ENCODE measurements around the gene TRIM62.

The TRIM62 gene

GRCh38 chr1:33206340-33206739 is 24.5 kb upstream of the TRIM62 start:
- WGBS, 2 experiments: 80 to 100% methylated on average over 1 of the region's 2 CpGs

GRCh38 chr1:33195556-33195955 is 13.7 kb upstream of the TRIM62 start:
- H3K4me3 ChIP-seq (ENCODE audit: insufficient read depth, low read depth, low read length): no peak overlapping the region

More at GRCh38 chr1:33206340-33206739, 24.5 kb upstream of the TRIM62 start:
- no peak overlapping the region for H3K4me3 ChIP-seq (ENCODE audit: insufficient read depth, low read depth, low read length)
- H3K27me3 ChIP-seq (ENCODE audit: control insufficient read depth, insufficient read depth, low read length, poor library complexity, severe bottlenecking): peaks cover 3% of the 10 kb centered on the region
- H3K36me3 ChIP-seq (ENCODE audit: control insufficient read depth, insufficient read depth, low read length): no peaks in the 10 kb centered on the region
- no peak overlapping the region for H3K27ac ChIP-seq (ENCODE audit: insufficient read depth, low read depth, low read length, poor library complexity, severe bottlenecking)
- no peaks in the 10 kb centered on the region for H3K9me3 ChIP-seq (ENCODE audit: control insufficient read depth, low read length)
- no peaks in the 10 kb centered on the region for H3K4me1 ChIP-seq (ENCODE audit: control insufficient read depth, insufficient read depth, low read length)

GRCh38 chr1:33191731-33192275 is 10.0 kb upstream of the TRIM62 start:
- H3K27me3 ChIP-seq (ENCODE audit: control insufficient read depth, insufficient read depth, low read length, poor library complexity, severe bottlenecking): no peaks in the 10 kb centered on the region
- H3K4me3 ChIP-seq (ENCODE audit: insufficient read depth, low read depth, low read length): no peak overlapping the region
- no peaks in the 10 kb centered on the region for H3K9me3 ChIP-seq (ENCODE audit: control insufficient read depth, low read length)
- 84 to 86% methylated on average over 2 of the region's 2 CpGs for WGBS, 2 experiments
- H3K36me3 ChIP-seq (ENCODE audit: control insufficient read depth, insufficient read depth, low read length): no peaks in the 10 kb centered on the region
- no peak overlapping the region for H3K27ac ChIP-seq (ENCODE audit: insufficient read depth, low read depth, low read length, poor library complexity, severe bottlenecking)
- no peaks in the 10 kb centered on the region for H3K4me1 ChIP-seq (ENCODE audit: control insufficient read depth, insufficient read depth, low read length)

More at GRCh38 chr1:33195556-33195955, 13.7 kb upstream of the TRIM62 start:
- Histone ChIP-seq H3K27me3 (ENCODE audit: control insufficient read depth, insufficient read depth, low read length, poor library complexity, severe bottlenecking) (no peaks in the 10 kb centered on the region), H3K4me1 (ENCODE audit: control insufficient read depth, insufficient read depth, low read length) (no peaks in the 10 kb centered on the region), H3K27ac (ENCODE audit: insufficient read depth, low read depth, low read length, poor library complexity, severe bottlenecking) (no peak overlapping the region), H3K36me3 (ENCODE audit: control insufficient read depth, insufficient read depth, low read length) (no peaks in the 10 kb centered on the region), H3K9me3 (ENCODE audit: control insufficient read depth, low read length) (no peaks in the 10 kb centered on the region)
- 86 to 90% methylated on average over 1 to 2 of the region's 2 CpGs for WGBS, 2 experiments

- H3K27ac ChIP-seq (ENCODE audit: insufficient read depth, low read depth, low read length, poor library complexity, severe bottlenecking): no peak overlapping the region
- no peaks in the 10 kb centered on the region for H3K36me3 ChIP-seq (ENCODE audit: control insufficient read depth, insufficient read depth, low read length)
- no peak overlapping the region for H3K4me3 ChIP-seq (ENCODE audit: insufficient read depth, low read depth, low read length)
- no peaks in the 10 kb centered on the region for H3K4me1 ChIP-seq (ENCODE audit: control insufficient read depth, insufficient read depth, low read length)
- WGBS, 2 experiments: 86% methylated on average over 2 of the region's 2 CpGs
- H3K9me3 ChIP-seq (ENCODE audit: control insufficient read depth, low read length): no peaks in the 10 kb centered on the region
- no peaks in the 10 kb centered on the region for H3K27me3 ChIP-seq (ENCODE audit: control insufficient read depth, insufficient read depth, low read length, poor library complexity, severe bottlenecking)
Measured at GRCh38 chr1:33190701-33191100, 8.9 kb upstream of the TRIM62 start.

- Histone ChIP-seq H3K4me3 (ENCODE audit: insufficient read depth, low read depth, low read length) (no peak overlapping the region), H3K27me3 (ENCODE audit: control insufficient read depth, insufficient read depth, low read length, poor library complexity, severe bottlenecking) (no peaks in the 10 kb centered on the region), H3K4me1 (ENCODE audit: control insufficient read depth, insufficient read depth, low read length) (no peaks in the 10 kb centered on the region), H3K27ac (ENCODE audit: insufficient read depth, low read depth, low read length, poor library complexity, severe bottlenecking) (no peak overlapping the region), H3K36me3 (ENCODE audit: control insufficient read depth, insufficient read depth, low read length) (no peaks in the 10 kb centered on the region), H3K9me3 (ENCODE audit: control insufficient read depth, low read length) (no peaks in the 10 kb centered on the region)
- whole genome bisulfite sequencing, 2 experiments: 91% methylated on average over 6 of the region's 6 CpGs
Measured at GRCh38 chr1:33188572-33189275, 6.9 kb upstream of the TRIM62 start.

GRCh38 chr1:33186936-33187335 is 5.1 kb upstream of the TRIM62 start:
- Histone ChIP-seq H3K27me3 (ENCODE audit: control insufficient read depth, insufficient read depth, low read length, poor library complexity, severe bottlenecking) (no peaks in the 10 kb centered on the region), H3K4me1 (ENCODE audit: control insufficient read depth, insufficient read depth, low read length) (peaks cover 11% of the 10 kb centered on the region), H3K9me3 (ENCODE audit: control insufficient read depth, low read length) (no peaks in the 10 kb centered on the region), H3K4me3 (ENCODE audit: insufficient read depth, low read depth, low read length) (no peak overlapping the region), H3K36me3 (ENCODE audit: control insufficient read depth, insufficient read depth, low read length) (no peaks in the 10 kb centered on the region), H3K27ac (ENCODE audit: insufficient read depth, low read depth, low read length, poor library complexity, severe bottlenecking) (no peak overlapping the region)
- 91 to 95% methylated on average over 1 of the region's 1 CpG for WGBS, 2 experiments

GRCh38 chr1:33185541-33185940 is 3.7 kb upstream of the TRIM62 start:
- no peaks in the 10 kb centered on the region for H3K36me3 ChIP-seq (ENCODE audit: control insufficient read depth, insufficient read depth, low read length)
- H3K9me3 ChIP-seq (ENCODE audit: control insufficient read depth, low read length): no peaks in the 10 kb centered on the region
- H3K4me1 ChIP-seq (ENCODE audit: control insufficient read depth, insufficient read depth, low read length): peaks cover 11% of the 10 kb centered on the region
- H3K4me3 ChIP-seq (ENCODE audit: insufficient read depth, low read depth, low read length): no peak overlapping the region
- no peak overlapping the region for H3K27ac ChIP-seq (ENCODE audit: insufficient read depth, low read depth, low read length, poor library complexity, severe bottlenecking)
- peaks cover 9% of the 10 kb centered on the region for H3K27me3 ChIP-seq (ENCODE audit: control insufficient read depth, insufficient read depth, low read length, poor library complexity, severe bottlenecking)

GRCh38 chr1:33183306-33183705 is 1.5 kb upstream of the TRIM62 start:
- H3K4me1 ChIP-seq (ENCODE audit: control insufficient read depth, insufficient read depth, low read length): peaks cover 11% of the 10 kb centered on the region
- H3K36me3 ChIP-seq (ENCODE audit: control insufficient read depth, insufficient read depth, low read length): no peaks in the 10 kb centered on the region
- 91 to 95% methylated on average over 2 of the region's 2 CpGs for WGBS, 2 experiments
- no peak overlapping the region for H3K4me3 ChIP-seq (ENCODE audit: insufficient read depth, low read depth, low read length)
- no peaks in the 10 kb centered on the region for H3K9me3 ChIP-seq (ENCODE audit: control insufficient read depth, low read length)
- H3K27ac ChIP-seq (ENCODE audit: insufficient read depth, low read depth, low read length, poor library complexity, severe bottlenecking): no peak overlapping the region
- peaks cover 15% of the 10 kb centered on the region for H3K27me3 ChIP-seq (ENCODE audit: control insufficient read depth, insufficient read depth, low read length, poor library complexity, severe bottlenecking)

GRCh38 chr1:33182896-33183295 is 1.1 kb upstream of the TRIM62 start:
- no peaks in the 10 kb centered on the region for H3K9me3 ChIP-seq (ENCODE audit: control insufficient read depth, low read length)
- H3K27ac ChIP-seq (ENCODE audit: insufficient read depth, low read depth, low read length, poor library complexity, severe bottlenecking): no peak overlapping the region
- no peaks in the 10 kb centered on the region for H3K36me3 ChIP-seq (ENCODE audit: control insufficient read depth, insufficient read depth, low read length)
- WGBS, 2 experiments: 82 to 86% methylated on average over 8 of the region's 8 CpGs
- no peak overlapping the region for H3K4me3 ChIP-seq (ENCODE audit: insufficient read depth, low read depth, low read length)
- peaks cover 15% of the 10 kb centered on the region for H3K27me3 ChIP-seq (ENCODE audit: control insufficient read depth, insufficient read depth, low read length, poor library complexity, severe bottlenecking)
- peaks cover 11% of the 10 kb centered on the region for H3K4me1 ChIP-seq (ENCODE audit: control insufficient read depth, insufficient read depth, low read length)

GRCh38 chr1:33182401-33182841 is 578 bp upstream of the TRIM62 start:
- peak overlapping the region; percentile 66 for H3K4me3 ChIP-seq (ENCODE audit: insufficient read depth, low read depth, low read length)
- no peaks in the 10 kb centered on the region for H3K36me3 ChIP-seq (ENCODE audit: control insufficient read depth, insufficient read depth, low read length)
- H3K9me3 ChIP-seq (ENCODE audit: control insufficient read depth, low read length): no peaks in the 10 kb centered on the region
- peaks cover 15% of the 10 kb centered on the region for H3K27me3 ChIP-seq (ENCODE audit: control insufficient read depth, insufficient read depth, low read length, poor library complexity, severe bottlenecking)
- no peak overlapping the region for H3K27ac ChIP-seq (ENCODE audit: insufficient read depth, low read depth, low read length, poor library complexity, severe bottlenecking)
- H3K4me1 ChIP-seq (ENCODE audit: control insufficient read depth, insufficient read depth, low read length): peaks cover 11% of the 10 kb centered on the region
- WGBS, 2 experiments: 49 to 52% methylated on average over 5 of the region's 5 CpGs
